Lower leg skin (tissue), 3 donors: Measurements from ENCODE around the gene SLIT3.

ENCODE experiments used
- POLR2A ChIP-seq, 2 donors: fragments of 450-650 bp; IDR thresholded peaks; one replicate each; pipeline ENCODE4 v1.6.1; 2016 to 2017; ENCODE audit warnings: antibody characterized with exemption in 2 of 2, mild to moderate bottlenecking in 1 of 2, moderate library complexity in 1 of 2
- TF ChIP-seq, protein P1 (sequence below), 3 donors: fragments of 450-650 bp; IDR thresholded peaks; one replicate each; pipeline ENCODE4 v1.5.1; 2016; ENCODE audit warnings: antibody characterized with exemption in 3 of 3, mild to moderate bottlenecking in 3 of 3, moderate library complexity in 2 of 3

DNA sequence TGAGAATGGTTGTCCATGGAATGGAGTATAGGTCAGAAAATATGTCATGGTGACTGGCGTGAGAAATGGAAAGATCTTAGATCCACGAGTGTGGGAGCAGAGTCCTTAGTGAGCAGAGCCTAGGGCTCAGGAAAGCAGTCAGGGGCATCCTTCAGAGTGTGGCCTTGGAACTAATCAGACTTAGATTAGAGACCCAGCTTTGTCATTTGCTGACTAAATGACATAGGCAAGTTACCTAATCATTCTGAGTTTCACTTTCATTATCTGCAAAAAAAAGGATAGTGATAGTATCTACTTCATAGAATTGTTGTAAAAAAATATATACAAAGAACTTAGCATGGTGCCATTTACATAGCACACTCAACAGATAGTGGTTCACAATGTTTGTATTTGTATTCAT is 24.3 kb upstream of the SLIT3 start:
- no peak for TF ChIP-seq POLR2A (IDR thresholded peaks at IDR 0.05)
- TF ChIP-seq, protein P1, sequence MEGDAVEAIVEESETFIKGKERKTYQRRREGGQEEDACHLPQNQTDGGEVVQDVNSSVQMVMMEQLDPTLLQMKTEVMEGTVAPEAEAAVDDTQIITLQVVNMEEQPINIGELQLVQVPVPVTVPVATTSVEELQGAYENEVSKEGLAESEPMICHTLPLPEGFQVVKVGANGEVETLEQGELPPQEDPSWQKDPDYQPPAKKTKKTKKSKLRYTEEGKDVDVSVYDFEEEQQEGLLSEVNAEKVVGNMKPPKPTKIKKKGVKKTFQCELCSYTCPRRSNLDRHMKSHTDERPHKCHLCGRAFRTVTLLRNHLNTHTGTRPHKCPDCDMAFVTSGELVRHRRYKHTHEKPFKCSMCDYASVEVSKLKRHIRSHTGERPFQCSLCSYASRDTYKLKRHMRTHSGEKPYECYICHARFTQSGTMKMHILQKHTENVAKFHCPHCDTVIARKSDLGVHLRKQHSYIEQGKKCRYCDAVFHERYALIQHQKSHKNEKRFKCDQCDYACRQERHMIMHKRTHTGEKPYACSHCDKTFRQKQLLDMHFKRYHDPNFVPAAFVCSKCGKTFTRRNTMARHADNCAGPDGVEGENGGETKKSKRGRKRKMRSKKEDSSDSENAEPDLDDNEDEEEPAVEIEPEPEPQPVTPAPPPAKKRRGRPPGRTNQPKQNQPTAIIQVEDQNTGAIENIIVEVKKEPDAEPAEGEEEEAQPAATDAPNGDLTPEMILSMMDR (IDR thresholded peaks at IDR 0.05): no peak
